Left ventricle myocardium inferior (tissue), 1 donor: Measurements from ENCODE around the gene CHRNB1. TPM values are rescaled to one million over a fixed set of nuclear protein-coding genes. Genes with fewer than 3 reads are reported as not detected.

Experiments
- DNase-seq: peaks from one replicate; pipeline ENCODE4 v3.0.0-alpha.2; 2020
- H3K27ac ChIP-seq: fragments of 200-600 bp; replicated peaks from 2 replicates; pipeline ENCODE4 v1.8.0; 2021
- H3K27me3 ChIP-seq: fragments of 200-600 bp; 2 replicates; pipeline ENCODE4 v1.8.0; 2021; ENCODE audit warnings: low read depth
- H3K36me3 ChIP-seq: fragments of 200-600 bp; 2 replicates; pipeline ENCODE4 v1.8.0; 2021
- H3K4me1 ChIP-seq: fragments of 200-600 bp; 2 replicates; pipeline ENCODE4 v1.8.0; 2021
- H3K4me3 ChIP-seq: fragments of 200-600 bp; 2 replicates; pipeline ENCODE4 v1.8.0; 2021; ENCODE audit warnings: mild to moderate bottlenecking, moderate library complexity
- H3K9me3 ChIP-seq: fragments of 200-600 bp; replicated peaks from 2 replicates; pipeline ENCODE4 v1.8.0; 2021
- intact Hi-C: fragments of 100-400 bp; cut with micrococcal nuclease; formaldehyde crosslinking; loops from one replicate; pipeline ENCODE4 v1.11.0; 2022
- total RNA-seq: library from RNA; stranded (reverse); fragmentation: NEBNext Ultra II Directional; extraction: Animal tissue kit (Norgen Biotek cat#: 25700); gene quantifications from one replicate; pipeline ENCODE4 v1.2.1, GENCODE V29; 2021
- TF ChIP-seq, protein P1 (sequence below): fragments of 200-600 bp; IDR thresholded peaks from 2 replicates; pipeline ENCODE4 v1.8.0; 2021; ENCODE audit warnings: antibody characterized with exemption, mild to moderate bottlenecking, borderline replicate concordance
- donor health status: DM: no; HTN: yes; CAD: no; lungs with severe emphysema.

CHRNB1 gene
- total RNA-seq, 1 donor from 2014 or later, result 8.7 TPM

DNA sequence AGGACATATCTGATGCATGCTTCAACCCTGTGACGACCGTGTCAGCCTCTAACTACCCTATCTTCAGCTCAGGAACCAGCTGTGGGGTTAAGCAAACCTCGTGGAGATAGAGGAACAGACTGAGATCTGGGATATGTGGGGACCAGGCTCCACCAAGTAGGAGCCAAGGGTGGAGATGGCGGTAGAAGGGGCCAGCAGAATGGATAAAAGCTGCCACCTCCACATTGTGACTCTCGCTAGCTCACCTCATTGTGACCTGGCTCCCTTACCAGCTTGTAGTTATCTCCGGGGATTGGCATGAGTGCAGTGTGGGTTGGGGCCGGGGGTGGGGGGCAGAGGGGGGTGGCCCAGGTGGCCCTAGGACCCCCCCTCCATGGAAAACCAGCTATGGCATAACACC is 19.5 kb upstream of the CHRNB1 start, which contains the start of gene SPEM2:
Gene SPEM2, plus strand, starts transcription at position 301 of the 400 bp plus-strand sequence. Its CDS starts 73 bp downstream, at position 374.
- Histone ChIP-seq H3K27me3 (no peaks in the 10 kb centered on the region), H3K27ac (no peak within 1 kb of the TSS), H3K4me3 (no peak within 1 kb of the TSS), H3K36me3 (no peaks in the 10 kb centered on the region), H3K4me1 (no peaks in the 10 kb centered on the region), H3K9me3 (no peaks in the 10 kb centered on the region)
- intact Hi-C loops, result no loop called here
- TF ChIP-seq, protein P1, sequence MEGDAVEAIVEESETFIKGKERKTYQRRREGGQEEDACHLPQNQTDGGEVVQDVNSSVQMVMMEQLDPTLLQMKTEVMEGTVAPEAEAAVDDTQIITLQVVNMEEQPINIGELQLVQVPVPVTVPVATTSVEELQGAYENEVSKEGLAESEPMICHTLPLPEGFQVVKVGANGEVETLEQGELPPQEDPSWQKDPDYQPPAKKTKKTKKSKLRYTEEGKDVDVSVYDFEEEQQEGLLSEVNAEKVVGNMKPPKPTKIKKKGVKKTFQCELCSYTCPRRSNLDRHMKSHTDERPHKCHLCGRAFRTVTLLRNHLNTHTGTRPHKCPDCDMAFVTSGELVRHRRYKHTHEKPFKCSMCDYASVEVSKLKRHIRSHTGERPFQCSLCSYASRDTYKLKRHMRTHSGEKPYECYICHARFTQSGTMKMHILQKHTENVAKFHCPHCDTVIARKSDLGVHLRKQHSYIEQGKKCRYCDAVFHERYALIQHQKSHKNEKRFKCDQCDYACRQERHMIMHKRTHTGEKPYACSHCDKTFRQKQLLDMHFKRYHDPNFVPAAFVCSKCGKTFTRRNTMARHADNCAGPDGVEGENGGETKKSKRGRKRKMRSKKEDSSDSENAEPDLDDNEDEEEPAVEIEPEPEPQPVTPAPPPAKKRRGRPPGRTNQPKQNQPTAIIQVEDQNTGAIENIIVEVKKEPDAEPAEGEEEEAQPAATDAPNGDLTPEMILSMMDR, result no peak
- no peak for DNase-seq

DNA sequence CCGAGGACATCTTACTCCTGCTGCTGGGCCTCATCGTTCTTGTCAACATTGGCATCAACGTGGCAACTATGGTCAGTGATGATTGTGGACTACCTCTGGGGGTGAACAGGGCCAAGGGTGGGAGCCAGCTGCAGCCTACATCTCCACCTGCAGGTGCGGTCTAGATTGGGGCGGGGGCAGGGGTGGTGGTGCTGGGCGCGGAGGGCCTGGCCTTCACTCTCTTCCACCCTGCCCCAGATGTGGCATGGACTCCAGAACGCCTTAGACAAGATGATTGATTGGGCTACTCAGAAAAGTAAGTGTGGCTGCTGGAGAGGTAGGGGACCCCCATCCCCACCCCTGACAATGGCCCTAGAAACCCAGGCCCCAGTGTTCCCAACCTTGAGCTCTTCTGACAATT is 19.1 kb upstream of the CHRNB1 start:
- Histone ChIP-seq H3K4me1 (no peaks in the 10 kb centered on the region), H3K9me3 (no peaks in the 10 kb centered on the region), H3K36me3 (no peaks in the 10 kb centered on the region), H3K27me3 (no peaks in the 10 kb centered on the region), H3K27ac (no peak overlapping the region), H3K4me3 (no peak overlapping the region)
- DNase-seq, result no peak
- intact Hi-C loops, result no loop called here
- TF ChIP-seq, protein P1, result no peak

DNA sequence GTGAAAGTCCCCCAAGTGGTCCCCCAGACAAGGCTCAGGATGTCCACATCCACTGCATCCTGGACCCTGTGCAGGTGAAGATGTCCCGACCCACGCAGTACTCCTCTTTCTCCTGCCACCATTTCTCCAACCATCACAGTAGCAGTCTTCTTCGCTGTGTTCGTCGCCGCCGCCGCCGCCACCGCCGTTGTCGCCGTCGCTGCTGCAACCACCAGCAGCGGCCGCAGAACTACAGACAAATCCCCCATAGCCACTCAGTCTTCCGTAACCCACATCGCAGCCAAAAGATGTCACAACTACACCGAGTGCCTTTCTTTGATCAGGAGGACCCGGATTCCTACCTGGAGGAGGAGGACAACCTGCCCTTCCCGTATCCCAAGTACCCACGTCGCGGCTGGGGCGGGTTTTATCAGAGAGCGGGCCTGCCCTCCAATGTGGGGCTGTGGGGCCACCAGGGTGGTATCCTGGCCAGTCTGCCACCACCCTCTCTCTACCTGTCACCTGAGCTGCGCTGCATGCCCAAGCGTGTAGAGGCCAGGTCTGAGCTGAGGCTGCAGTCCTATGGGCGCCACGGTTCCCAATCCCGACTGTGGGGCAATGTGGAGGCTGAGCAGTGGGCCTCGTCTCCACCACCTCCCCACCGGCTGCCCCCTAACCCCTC is 18.5 kb upstream of the CHRNB1 start:
- Histone ChIP-seq H3K9me3 (no peaks in the 10 kb centered on the region), H3K36me3 (no peaks in the 10 kb centered on the region), H3K27me3 (no peaks in the 10 kb centered on the region), H3K4me3 (no peak overlapping the region), H3K27ac (no peak overlapping the region), H3K4me1 (no peaks in the 10 kb centered on the region)
- no peak for DNase-seq
- intact Hi-C loops, result no loop called here
- TF ChIP-seq, protein P1, result no peak

DNA sequence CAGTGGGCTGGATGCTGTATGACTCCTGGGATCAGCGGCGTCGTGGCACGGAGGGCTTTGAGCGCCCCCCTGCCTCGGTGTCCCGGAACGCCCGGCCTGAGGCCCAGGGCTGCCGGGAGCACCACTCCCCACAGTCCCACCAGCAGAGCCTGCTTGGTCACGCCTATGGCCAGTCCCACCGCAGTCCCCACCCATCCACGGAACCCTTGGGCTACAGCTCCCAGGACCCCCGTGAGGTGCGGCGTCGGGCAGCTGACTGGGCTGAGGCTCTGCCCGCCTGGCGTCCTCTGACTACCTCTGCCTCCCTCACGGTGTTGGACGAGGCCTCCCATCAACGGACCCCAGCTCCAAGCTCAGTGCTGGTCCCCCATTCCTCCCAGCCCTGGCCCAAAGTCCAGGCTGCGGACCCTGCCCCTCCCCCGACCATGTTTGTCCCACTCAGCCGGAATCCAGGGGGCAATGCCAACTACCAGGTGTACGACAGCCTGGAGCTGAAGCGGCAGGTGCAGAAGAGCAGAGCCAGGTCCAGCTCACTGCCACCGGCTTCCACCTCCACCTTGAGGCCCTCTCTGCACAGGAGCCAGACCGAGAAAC is 17.9 kb upstream of the CHRNB1 start:
- Histone ChIP-seq H3K4me1 (no peaks in the 10 kb centered on the region), H3K9me3 (no peaks in the 10 kb centered on the region), H3K4me3 (no peak overlapping the region), H3K36me3 (no peaks in the 10 kb centered on the region), H3K27ac (no peak overlapping the region), H3K27me3 (no peaks in the 10 kb centered on the region)
- TF ChIP-seq, protein P1, result no peak
- intact Hi-C loops, result no loop called here
- no peak for DNase-seq

DNA sequence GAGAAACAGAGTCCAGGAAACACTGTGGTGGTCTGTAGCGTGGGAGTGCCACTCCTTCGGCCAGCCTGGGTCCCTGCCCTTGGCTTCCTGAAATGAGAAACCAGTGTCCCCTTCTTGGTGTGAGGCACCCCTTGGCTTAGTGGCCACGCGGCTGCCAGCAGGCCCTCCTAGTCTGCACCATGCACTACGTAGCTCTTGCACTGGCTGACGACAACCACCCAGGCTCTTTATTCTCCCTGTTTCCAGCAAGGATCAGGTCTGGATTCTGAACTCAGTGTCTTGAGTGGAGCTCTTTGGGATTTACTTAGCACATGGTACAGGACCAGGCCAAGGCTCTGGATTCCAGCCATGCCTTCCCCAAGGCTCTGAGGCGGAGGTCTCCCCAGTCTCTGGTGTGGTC is 17.3 kb upstream of the CHRNB1 start:
- H3K27me3 ChIP-seq, result no peaks in the 10 kb centered on the region
- intact Hi-C loops, result no loop called here
- H3K4me3 ChIP-seq, result no peak overlapping the region
- H3K36me3 ChIP-seq, result no peaks in the 10 kb centered on the region
- DNase-seq, result no peak
- H3K4me1 ChIP-seq, result no peaks in the 10 kb centered on the region
- TF ChIP-seq, protein P1, result no peak
- H3K27ac ChIP-seq, result no peak overlapping the region
- H3K9me3 ChIP-seq, result no peaks in the 10 kb centered on the region
